A549 (cell line): Measurements from ENCODE around the gene HSD11B1L. TPM values are rescaled to one million over a fixed set of nuclear protein-coding genes. Genes with fewer than 3 reads are reported as not detected.

Experiments used
- ATAC-seq, 2 experiments: fragments of 200-7000 bp in 1 of 2; fragments of >200 bp in 1 of 2; cut with Nextera tagmentation in 1 of 2; cut with Tn5 transposase in 1 of 2; 3 replicates each; pipeline versions ENCODE4 v1.8.0 to v1.9.1; 2018 to 2020; ENCODE audit warnings: mild to moderate bottlenecking in 1 of 2, moderate library complexity in 1 of 2
- CTCF ChIA-PET: fragments of 300-600 bp; sonication (Branson Sonifier 250); formaldehyde crosslinking; extraction: SDS; loops from one replicate; lab custom pipeline; 2021; ENCODE audit warnings: antibody characterized with exemption, inconsistent platforms; lab: Yijun Ruan, JAX
- POLR2A ChIA-PET: fragments of 350-600 bp; formaldehyde crosslinking; extraction: SDS; loops from one replicate; lab custom pipeline; 2021; ENCODE audit warnings: antibody characterized with exemption, inconsistent platforms; lab: Yijun Ruan, JAX
- DNase-seq, 2 experiments: peaks; one replicate each; pipeline versions ENCODE4 v3.0.0 to v3.0.0-alpha.2; 2011 to 2016; ENCODE audit warnings: low read depth in 1 of 2, low spot score in 1 of 2
- FAIRE-seq: peaks from 2 replicates; lab custom pipeline; 2011; peaks lifted over from hg19 to GRCh38; lab: Jason Lieb, UNC
- H3K27ac ChIP-seq, 2 experiments: fragments of >200 bp; sonication (Bioruptor Twin); formaldehyde crosslinking; 3 replicates each; pipeline ENCODE4 v1.5.1; 2016 to 2017
- H3K4me1 ChIP-seq: fragments of >200 bp; sonication (Bioruptor Twin); formaldehyde crosslinking; 3 replicates; pipeline ENCODE4 v1.6.1; 2016
- H3K4me2 ChIP-seq: fragments of >200 bp; sonication (Bioruptor Twin); formaldehyde crosslinking; 3 replicates; pipeline ENCODE4 v1.6.1; 2016
- H3K4me3 ChIP-seq: fragments of >200 bp; sonication (Bioruptor Twin); formaldehyde crosslinking; 3 replicates; pipeline ENCODE4 v1.5.1; 2016
- H3K9me3 ChIP-seq: fragments of >200 bp; sonication (Bioruptor Twin); formaldehyde crosslinking; 3 replicates; pipeline ENCODE4 v1.6.1; 2016
- BHLHE40 ChIP-seq: IDR thresholded peaks from 2 replicates; pipeline ENCODE4 v1.6.1; 2012; ENCODE audit warnings: low read depth, low read length, inconsistent platforms
- CEBPB ChIP-seq, 2 experiments: fragments of >200 bp in 1 of 2; sonication (Bioruptor Twin) in 1 of 2; formaldehyde crosslinking in 1 of 2; IDR thresholded peaks; 2 replicates each; pipeline ENCODE4 v1.6.1; 2012 to 2016
- EHMT2 ChIP-seq: fragments of 200-600 bp; sonication (generic); IDR thresholded peaks from 2 replicates; pipeline ENCODE4 v1.6.1; 2016; ENCODE audit warnings: antibody characterized with exemption, low read depth, mild to moderate bottlenecking, moderate library complexity
- EP300 ChIP-seq, 2 experiments: fragments of >200 bp; sonication (Bioruptor Twin); formaldehyde crosslinking; IDR thresholded peaks; 2 replicates in 1 of 2; 3 replicates in 1 of 2; pipeline ENCODE4 v1.6.1; 2016 to 2017
- FOXS1 ChIP-seq: fragments of 250-450 bp; sonication (Bioruptor Pico); IDR thresholded peaks from 2 replicates; pipeline ENCODE4 v1.5.0; 2020; ENCODE audit warnings: mild to moderate bottlenecking, moderate library complexity
- HOXA7 ChIP-seq: fragments of 250-450 bp; sonication (Bioruptor Pico); IDR thresholded peaks from 2 replicates; pipeline ENCODE4 v1.5.0; 2020; ENCODE audit warnings: mild to moderate bottlenecking, moderate library complexity
- MAFK ChIP-seq: fragments of 450-650 bp; IDR thresholded peaks from 2 replicates; pipeline ENCODE4 v1.6.1; 2014; ENCODE audit not compliant: partially characterized antibody
- PHF8 ChIP-seq: fragments of 200-600 bp; sonication (generic); IDR thresholded peaks from 2 replicates; pipeline ENCODE4 v1.6.1; 2016; ENCODE audit warnings: low read depth, mild to moderate bottlenecking, antibody characterized with exemption, moderate library complexity, borderline replicate concordance
- RARB ChIP-seq: fragments of 250-450 bp; sonication (Bioruptor Pico); IDR thresholded peaks from 2 replicates; pipeline ENCODE4 v1.8.0; 2021; ENCODE audit warnings: mild to moderate bottlenecking, moderate library complexity
- RFX5 ChIP-seq: fragments of 450-650 bp; IDR thresholded peaks from 2 replicates; pipeline ENCODE4 v1.7.1; 2014; ENCODE audit warnings: antibody characterized with exemption, mild to moderate bottlenecking, moderate library complexity
- RNF2 ChIP-seq: fragments of 200-600 bp; sonication (generic); IDR thresholded peaks from 2 replicates; pipeline ENCODE4 v1.6.1; 2016; ENCODE audit warnings: low read depth, mild to moderate bottlenecking, antibody characterized with exemption, moderate library complexity, borderline replicate concordance
- TFCP2L1 ChIP-seq: fragments of 250-450 bp; sonication (Bioruptor Pico); IDR thresholded peaks from 2 replicates; pipeline ENCODE4 v1.5.0; 2021; ENCODE audit warnings: mild to moderate bottlenecking
- ZNF302 ChIP-seq: fragments of 250-450 bp; sonication (Bioruptor Pico); IDR thresholded peaks from 2 replicates; pipeline ENCODE4 v1.9.0; 2021; ENCODE audit warnings: inconsistent platforms, mild to moderate bottlenecking, moderate library complexity
- ZSCAN20 ChIP-seq: fragments of 250-450 bp; sonication (Bioruptor Pico); IDR thresholded peaks from 2 replicates; pipeline ENCODE4 v1.8.0; 2022; ENCODE audit warnings: mild to moderate bottlenecking, moderate library complexity
- WGBS: methylation state at CpG from one replicate; pipeline ENCODE4 v1.1.6; 2017; ENCODE audit errors: missing lambda C conversion rate; 5-methylcytosine and 5-hydroxymethylcytosine counted together
- polyA plus RNA-seq, 4 experiments: library from polyadenylated mRNA; depleted of rRNA in 3 of 4; stranded (reverse); fragments of >200 nt; fragmentation: RNase III in 1 of 4; extraction: RNeasy Plus Mini Kit Qiagen cat#74134 plus additional on column Dnase treatment in 1 of 4; gene quantifications; 2 replicates in 3 of 4; 3 replicates in 1 of 4; pipeline ENCODE4 v1.2.3, GENCODE V29; 2011 to 2017
- TF ChIP-seq, protein P1 (sequence below): fragments of 200-600 bp; sonication (generic); IDR thresholded peaks from 2 replicates; pipeline ENCODE4 v1.6.1; 2016; ENCODE audit warnings: antibody characterized with exemption, mild to moderate bottlenecking, moderate library complexity
- TF ChIP-seq, protein P2 (sequence below): fragments of 250-450 bp; sonication (Bioruptor Pico); IDR thresholded peaks from 2 replicates; pipeline ENCODE4 v1.5.0; 2020; ENCODE audit warnings: low read depth, mild to moderate bottlenecking, moderate library complexity
- TF ChIP-seq, protein P3 (sequence below): IDR thresholded peaks from 2 replicates; pipeline ENCODE4 v1.6.1; 2012

HSD11B1L gene
- polyA plus RNA-seq, 2 of the 4 experiments (the other 2 are of a cell fraction), result 2.8 to 4.8 TPM

DNA sequence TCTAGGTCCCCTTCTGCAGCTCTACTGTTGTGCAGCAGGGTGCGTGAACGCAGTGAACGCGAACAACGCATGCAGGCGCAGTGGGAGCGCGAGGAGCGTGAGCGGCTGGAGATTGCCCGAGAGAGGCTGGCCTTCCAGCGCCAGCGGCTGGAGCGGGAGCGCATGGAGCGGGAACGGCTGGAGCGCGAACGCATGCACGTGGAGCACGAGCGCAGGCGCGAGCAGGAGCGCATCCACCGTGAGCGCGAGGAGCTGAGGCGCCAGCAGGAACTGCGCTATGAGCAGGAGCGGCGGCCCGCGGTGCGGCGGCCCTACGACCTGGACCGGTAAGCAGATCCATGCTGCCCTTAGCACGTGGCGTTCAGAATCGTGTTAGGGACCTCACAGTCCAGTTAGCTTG lies 19.3 kb upstream of the HSD11B1L start:
- 97% methylated on average over 42 of the region's 42 CpGs for WGBS
- POLR2A ChIA-PET, result no interaction called here
- DNase-seq (no peak), FAIRE-seq (no peak), ATAC-seq (no peak)
- Histone ChIP-seq H3K4me2 (no peak overlapping the region), H3K4me3 (no peak overlapping the region), H3K4me1 (peaks cover 14% of the 10 kb centered on the region), H3K27ac (no peak overlapping the region), H3K9me3 (no peaks in the 10 kb centered on the region)
- TF ChIP-seq, protein P1, sequence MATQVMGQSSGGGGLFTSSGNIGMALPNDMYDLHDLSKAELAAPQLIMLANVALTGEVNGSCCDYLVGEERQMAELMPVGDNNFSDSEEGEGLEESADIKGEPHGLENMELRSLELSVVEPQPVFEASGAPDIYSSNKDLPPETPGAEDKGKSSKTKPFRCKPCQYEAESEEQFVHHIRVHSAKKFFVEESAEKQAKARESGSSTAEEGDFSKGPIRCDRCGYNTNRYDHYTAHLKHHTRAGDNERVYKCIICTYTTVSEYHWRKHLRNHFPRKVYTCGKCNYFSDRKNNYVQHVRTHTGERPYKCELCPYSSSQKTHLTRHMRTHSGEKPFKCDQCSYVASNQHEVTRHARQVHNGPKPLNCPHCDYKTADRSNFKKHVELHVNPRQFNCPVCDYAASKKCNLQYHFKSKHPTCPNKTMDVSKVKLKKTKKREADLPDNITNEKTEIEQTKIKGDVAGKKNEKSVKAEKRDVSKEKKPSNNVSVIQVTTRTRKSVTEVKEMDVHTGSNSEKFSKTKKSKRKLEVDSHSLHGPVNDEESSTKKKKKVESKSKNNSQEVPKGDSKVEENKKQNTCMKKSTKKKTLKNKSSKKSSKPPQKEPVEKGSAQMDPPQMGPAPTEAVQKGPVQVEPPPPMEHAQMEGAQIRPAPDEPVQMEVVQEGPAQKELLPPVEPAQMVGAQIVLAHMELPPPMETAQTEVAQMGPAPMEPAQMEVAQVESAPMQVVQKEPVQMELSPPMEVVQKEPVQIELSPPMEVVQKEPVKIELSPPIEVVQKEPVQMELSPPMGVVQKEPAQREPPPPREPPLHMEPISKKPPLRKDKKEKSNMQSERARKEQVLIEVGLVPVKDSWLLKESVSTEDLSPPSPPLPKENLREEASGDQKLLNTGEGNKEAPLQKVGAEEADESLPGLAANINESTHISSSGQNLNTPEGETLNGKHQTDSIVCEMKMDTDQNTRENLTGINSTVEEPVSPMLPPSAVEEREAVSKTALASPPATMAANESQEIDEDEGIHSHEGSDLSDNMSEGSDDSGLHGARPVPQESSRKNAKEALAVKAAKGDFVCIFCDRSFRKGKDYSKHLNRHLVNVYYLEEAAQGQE, result no peak
- no peak for TF ChIP-seq MAFK
- no peak for TF ChIP-seq RARB (CRISPR knock-in tag)
- CTCF ChIA-PET, result no interaction called here

- ATAC-seq (no peak), DNase-seq (no peak), FAIRE-seq (no peak)
- H3K9me3 ChIP-seq, result no peaks in the 10 kb centered on the region
- CTCF ChIA-PET, result no interaction called here
- TF ChIP-seq ZSCAN20 (no peak), TFCP2L1 (CRISPR knock-in tag) (no peak), RFX5 (no peak), PHF8 (no peak), CEBPB (IDR thresholded peaks at IDR 0.05) (no peak), FOXS1 (CRISPR knock-in tag) (no peak), ZNF302 (CRISPR knock-in tag) (no peak), RNF2 (no peak), EP300 (IDR thresholded peaks at IDR 0.05) (no peak), BHLHE40 (no peak), HOXA7 (CRISPR knock-in tag) (no peak)
- WGBS, result 91% methylated on average over 17 of the region's 17 CpGs
- POLR2A ChIA-PET, result no interaction called here
- peaks cover 14% of the 10 kb centered on the region for H3K4me1 ChIP-seq
- H3K4me2 ChIP-seq, result no peak overlapping the region
- H3K27ac ChIP-seq, result no peak overlapping the region
- H3K4me3 ChIP-seq, result no peak overlapping the region
Measured at GRCh38 chr19:5663904-5664303, 16.9 kb upstream of the HSD11B1L start.

DNA sequence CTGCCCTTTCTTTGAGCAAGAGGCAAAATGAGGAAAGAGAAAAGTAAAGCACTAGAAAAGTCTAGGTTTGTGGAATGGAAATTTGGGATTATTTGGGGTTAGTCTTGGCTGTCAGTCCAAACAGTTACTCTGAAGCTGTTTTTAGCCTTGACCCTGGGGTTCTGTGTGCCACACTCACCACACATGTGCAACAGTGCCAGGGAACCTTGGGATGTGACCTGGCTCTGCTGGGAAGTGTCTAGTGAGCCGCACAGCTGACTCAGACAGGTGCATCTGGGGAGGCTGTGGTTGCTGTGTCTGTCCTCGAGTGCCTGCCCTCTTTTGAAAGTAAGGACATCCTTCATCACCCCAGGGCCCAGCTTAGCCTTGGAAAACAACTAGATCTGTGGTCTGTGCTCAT lies 16.3 kb upstream of the HSD11B1L start:
- CTCF ChIA-PET, result interaction anchor here (1.6 to 1.7 kb wide), 2 partner anchors 12 to 25 kb away, joined by 4 to 6 read pairs; no protein-coding TSS in a partner anchor

DNA sequence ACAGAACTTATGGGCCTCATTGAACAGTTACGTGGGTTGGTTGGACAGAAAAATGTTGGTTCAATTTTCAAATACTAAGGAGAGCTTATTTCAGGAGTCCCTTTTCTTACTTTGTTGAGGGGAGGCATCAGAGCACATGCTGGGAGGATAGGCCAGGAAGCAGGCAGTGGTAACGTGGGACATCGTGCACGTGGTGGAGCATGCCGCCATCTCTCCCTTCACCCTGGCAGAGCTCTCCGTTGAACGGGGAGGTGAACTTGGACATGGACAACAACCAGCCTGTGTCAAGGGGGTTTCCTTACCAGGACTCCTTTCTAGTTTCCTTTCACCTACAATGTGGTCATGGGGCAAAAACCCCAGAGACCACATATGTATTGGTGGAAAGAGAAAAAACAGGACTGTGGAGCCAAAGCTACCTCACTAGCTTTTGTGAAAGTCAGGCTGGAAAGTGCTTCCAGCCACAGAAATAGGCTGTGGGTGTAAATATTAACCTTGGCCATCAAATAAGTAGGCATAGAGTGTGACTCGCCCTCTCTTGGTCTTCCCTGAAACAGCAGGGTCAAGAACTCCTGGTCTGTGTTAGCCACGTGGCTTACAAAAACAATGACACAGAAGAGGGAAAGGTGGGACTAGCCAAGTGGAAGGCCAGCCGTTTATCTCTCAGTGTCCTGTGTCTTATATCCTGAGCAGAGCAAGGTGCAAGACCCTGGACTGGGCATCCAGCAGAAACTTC lies 14.9 kb upstream of the HSD11B1L start:
- POLR2A ChIA-PET, result interaction anchor here (1.0 kb wide), 1 partner anchor 9 kb away, joined by 3 read pairs; no protein-coding TSS in a partner anchor
- ATAC-seq (peak; percentile 77 to 86; a peak in 5 of 6 replicates), FAIRE-seq (no peak), DNase-seq (peak; percentile 58 to 68)
- H3K4me1 ChIP-seq, result peaks cover 14% of the 10 kb centered on the region
- CTCF ChIA-PET, result interaction anchor here (1.6 to 1.7 kb wide), 2 partner anchors 11 to 24 kb away, joined by 4 to 6 read pairs; no protein-coding TSS in a partner anchor
- H3K4me3 ChIP-seq, result no peak overlapping the region
- H3K9me3 ChIP-seq, result no peaks in the 10 kb centered on the region
- no peak for TF ChIP-seq CEBPB (IDR thresholded peaks at IDR 0.05)
- TF ChIP-seq, protein P2, sequence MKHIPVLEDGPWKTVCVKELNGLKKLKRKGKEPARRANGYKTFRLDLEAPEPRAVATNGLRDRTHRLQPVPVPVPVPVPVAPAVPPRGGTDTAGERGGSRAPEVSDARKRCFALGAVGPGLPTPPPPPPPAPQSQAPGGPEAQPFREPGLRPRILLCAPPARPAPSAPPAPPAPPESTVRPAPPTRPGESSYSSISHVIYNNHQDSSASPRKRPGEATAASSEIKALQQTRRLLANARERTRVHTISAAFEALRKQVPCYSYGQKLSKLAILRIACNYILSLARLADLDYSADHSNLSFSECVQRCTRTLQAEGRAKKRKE (CRISPR knock-in tag), result no peak
- TF ChIP-seq, protein P3, sequence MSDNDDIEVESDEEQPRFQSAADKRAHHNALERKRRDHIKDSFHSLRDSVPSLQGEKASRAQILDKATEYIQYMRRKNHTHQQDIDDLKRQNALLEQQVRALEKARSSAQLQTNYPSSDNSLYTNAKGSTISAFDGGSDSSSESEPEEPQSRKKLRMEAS, result peak; percentile 63; the same call in 1 of the 2 replicates
- no peak for TF ChIP-seq EHMT2
- H3K27ac ChIP-seq, result no peak overlapping the region
- WGBS, result 52% methylated on average over 10 of the region's 10 CpGs
- H3K4me2 ChIP-seq, result no peak overlapping the region

More for the DNA sequence above, 16.3 kb upstream of the HSD11B1L start:
- Histone ChIP-seq H3K9me3 (no peaks in the 10 kb centered on the region), H3K27ac (no peak overlapping the region), H3K4me1 (peaks cover 14% of the 10 kb centered on the region), H3K4me3 (no peak overlapping the region), H3K4me2 (no peak overlapping the region)
- no peak for TF ChIP-seq RFX5
- POLR2A ChIA-PET, result no interaction called here
- DNase-seq (no peak), FAIRE-seq (no peak), ATAC-seq (no peak)
- WGBS, result 75% methylated on average over 2 of the region's 2 CpGs
